ENCODE data around the gene INTS7.
"Not testable (repeated sequence)": the region's sequence is repeated elsewhere in the genome, so short reads cannot be mapped to it uniquely, and the experiment has no call there.

The INTS7 gene

DNA sequence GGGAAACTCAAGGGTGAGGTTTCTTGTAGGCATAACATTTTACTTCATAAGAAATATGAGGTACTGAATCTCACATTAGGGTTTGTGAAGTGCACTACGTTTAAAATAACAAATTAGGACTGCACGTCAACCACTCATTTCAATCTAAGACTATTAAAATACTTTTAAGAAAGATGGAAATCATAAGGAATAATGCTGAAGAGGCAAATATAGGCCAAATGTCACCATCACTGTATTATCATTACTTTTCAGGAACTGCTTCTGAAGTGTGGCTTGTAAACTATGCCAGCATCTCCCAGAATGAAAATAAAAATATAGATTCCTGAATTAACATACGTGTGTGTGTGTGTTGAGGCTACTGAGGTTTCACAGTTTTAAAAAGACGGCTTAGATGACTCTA is 56.8 kb downstream of the INTS7 start:
- DNase-seq (ENCODE audit: low spot score): no peak

DNA sequence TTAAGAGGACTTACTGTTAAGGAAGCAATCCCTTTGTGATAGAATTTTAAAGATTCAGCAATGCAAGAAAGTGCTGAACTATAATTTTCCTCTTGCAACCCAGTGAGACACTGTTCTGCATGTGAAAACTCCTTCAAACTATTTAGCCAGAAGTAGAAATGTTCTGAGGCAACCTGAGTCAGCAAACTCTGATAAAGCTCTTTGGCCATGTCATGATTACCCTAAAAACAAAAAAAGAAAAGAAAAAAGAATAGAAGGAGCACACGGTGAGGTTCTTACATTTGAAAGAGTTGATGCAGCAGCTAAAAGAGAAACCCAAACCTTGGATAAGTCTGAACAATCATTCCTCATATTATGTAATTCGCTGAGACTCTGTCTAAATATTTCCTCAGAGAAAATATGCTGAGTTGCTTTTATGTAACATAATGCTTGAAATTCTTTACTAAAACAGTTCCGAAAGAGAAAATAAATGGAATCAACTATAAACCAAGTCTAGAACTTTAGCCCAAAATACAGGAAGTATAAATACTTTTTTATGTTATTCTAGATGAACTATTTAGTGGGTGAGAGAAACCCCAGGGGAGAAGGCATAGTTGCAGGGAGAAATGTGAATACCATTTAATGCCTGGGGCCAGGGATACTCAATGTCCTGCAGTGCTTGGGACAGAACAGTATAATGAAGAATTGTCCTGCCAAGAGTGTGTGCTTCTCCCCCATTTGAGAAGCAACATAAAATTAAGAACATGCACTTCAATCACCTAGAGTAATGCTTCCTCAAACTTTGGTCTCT is 60.0 kb downstream of the INTS7 start:
- DNase-seq (ENCODE audit: low spot score): no peak

GRCh38 chr1:211973541-211973940 is 61.8 kb downstream of the INTS7 start:
- no peak for DNase-seq (ENCODE audit: low spot score)

- no peak for DNase-seq (ENCODE audit: low spot score)
Observed at GRCh38 chr1:211968200-211968834, 67.0 kb downstream of the INTS7 start.

DNA sequence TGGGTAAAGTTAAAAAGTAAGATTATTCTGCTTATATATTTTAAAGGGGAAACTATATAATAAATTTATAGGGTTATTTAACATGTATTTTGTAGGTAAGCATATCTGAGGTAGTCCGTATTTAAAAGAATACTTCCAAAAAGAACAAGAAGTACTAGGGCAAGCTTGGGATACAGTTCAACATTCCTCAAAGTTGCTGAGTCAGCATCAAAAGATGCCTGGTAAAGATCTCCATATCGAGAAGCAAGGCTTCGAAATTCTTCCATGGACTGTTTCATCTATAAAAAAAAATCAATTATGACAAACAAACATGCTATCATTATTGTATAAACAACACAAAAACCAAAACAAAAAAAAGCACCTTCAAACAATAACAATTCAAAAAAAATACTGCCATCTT is 67.7 kb downstream of the INTS7 start:
- no peak for DNase-seq (ENCODE audit: low spot score)

- no peak for DNase-seq (ENCODE audit: low spot score)
Observed at GRCh38 chr1:211965108-211965805, 70.1 kb downstream of the INTS7 start.

DNA sequence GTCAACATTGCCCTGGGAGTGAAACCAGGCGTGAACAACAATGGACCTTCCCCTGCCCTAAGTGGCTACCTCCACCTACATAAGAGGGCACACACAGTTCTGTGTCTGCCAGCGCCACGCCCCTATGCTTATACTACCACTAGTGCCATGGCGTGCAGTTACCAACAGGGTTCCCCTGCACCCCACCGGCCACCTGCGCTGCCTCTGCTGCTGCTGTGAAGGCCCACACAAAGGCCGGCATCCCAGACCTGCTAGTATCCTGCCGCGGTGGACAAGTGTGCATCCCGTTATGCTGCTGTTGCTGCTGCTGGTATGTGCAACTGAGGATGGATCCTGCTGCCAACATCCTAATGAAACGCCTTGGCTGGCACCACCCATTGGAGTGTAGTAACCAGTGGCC is 75.7 kb downstream of the INTS7 start:
- no peak for DNase-seq (ENCODE audit: low spot score)

DNA sequence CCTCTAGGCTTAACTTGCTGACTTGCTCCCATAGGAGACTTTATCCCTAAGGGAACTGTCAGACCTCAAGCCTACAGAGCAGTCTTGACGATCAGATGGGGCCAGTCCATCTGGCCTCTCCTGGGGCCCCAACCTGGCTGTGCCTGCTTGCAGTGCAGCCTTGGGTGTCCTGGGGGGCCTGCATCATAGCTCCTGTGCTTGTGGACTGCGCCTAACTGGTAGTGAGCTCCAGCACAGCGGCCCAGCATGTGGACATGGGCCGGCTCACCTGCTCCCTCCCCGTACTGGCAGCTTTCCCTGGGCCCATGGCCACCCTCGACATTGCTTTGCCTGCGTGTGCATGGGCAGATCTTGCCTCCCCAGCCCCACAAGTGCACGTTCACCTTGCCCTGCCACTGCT is 76.1 kb downstream of the INTS7 start:
- no peak for DNase-seq (ENCODE audit: low spot score)

DNA sequence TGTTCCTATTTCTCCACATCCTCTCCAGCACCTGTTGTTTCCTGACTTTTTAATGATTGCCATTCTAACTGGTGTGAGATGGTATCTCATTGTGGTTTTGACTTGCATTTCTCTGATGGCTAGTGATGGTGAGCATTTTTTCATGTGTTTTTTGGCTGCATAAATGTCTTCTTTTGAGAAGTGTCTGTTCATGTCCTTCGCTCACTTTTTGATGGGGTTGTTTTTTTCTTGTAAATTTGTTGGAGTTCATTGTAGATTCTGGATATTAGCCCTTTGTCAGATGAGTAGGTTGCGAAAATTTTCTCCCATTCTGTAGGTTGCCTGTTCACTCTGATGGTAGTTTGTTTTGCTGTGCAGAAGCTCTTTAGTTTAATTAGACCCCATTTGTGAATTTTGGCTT is 81.3 kb downstream of the INTS7 start:
- not testable (repeated sequence) for DNase-seq (ENCODE audit: low spot score)

GRCh38 chr1:211953543-211953942 is 81.8 kb downstream of the INTS7 start:
- DNase-seq (ENCODE audit: low spot score): not testable (repeated sequence)

DNA sequence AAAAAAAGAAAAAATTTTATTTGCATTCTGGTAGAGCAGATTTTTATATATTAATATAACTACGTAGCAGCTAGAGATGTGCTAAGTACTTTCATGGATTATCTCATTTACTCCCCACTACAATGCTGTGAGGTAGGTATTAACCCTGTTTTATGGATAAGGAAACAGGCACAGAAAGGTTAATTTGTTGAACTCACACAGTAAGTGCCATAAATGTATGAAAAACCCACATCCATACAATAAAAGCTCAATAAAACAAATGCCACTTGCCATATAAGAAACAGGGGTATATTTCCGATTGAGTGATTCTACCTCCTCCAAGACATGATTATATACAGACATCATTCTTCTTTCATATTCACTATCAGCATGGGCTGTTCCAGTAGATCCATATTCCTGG is 83.1 kb downstream of the INTS7 start:
- no peak for DNase-seq (ENCODE audit: low spot score)

- no peak for DNase-seq (ENCODE audit: low spot score)
Observed at GRCh38 chr1:211951856-211952255, 83.5 kb downstream of the INTS7 start.

DNA sequence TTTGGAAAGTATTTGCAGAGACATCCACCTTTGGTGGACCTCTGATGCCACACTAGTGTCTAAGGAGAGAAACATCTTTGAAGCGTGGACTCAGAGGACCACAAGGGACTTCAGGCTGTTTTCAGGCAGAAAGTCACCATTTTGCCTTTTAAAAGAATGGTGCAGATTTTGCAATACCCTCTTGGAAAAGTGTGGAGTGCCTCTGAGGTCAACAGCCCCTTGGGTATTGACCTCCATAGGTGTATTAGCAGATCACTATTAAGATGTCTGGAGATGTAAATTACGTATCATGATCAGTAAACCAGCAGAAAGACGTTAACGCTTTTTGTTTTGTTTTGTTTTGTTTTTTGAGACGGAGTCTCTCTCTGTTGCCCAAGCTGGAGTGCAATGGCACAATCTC is 87.0 kb downstream of the INTS7 start:
- DNase-seq (ENCODE audit: low spot score): no peak

- no peak for DNase-seq (ENCODE audit: low spot score)
Observed at GRCh38 chr1:211947396-211948295, 87.7 kb downstream of the INTS7 start.

- DNase-seq (ENCODE audit: low spot score): no peak
Observed at GRCh38 chr1:211944733-211945500, 90.4 kb downstream of the INTS7 start.

- no peak for DNase-seq (ENCODE audit: low spot score)
Observed at GRCh38 chr1:211942583-211942982, 92.8 kb downstream of the INTS7 start.

DNA sequence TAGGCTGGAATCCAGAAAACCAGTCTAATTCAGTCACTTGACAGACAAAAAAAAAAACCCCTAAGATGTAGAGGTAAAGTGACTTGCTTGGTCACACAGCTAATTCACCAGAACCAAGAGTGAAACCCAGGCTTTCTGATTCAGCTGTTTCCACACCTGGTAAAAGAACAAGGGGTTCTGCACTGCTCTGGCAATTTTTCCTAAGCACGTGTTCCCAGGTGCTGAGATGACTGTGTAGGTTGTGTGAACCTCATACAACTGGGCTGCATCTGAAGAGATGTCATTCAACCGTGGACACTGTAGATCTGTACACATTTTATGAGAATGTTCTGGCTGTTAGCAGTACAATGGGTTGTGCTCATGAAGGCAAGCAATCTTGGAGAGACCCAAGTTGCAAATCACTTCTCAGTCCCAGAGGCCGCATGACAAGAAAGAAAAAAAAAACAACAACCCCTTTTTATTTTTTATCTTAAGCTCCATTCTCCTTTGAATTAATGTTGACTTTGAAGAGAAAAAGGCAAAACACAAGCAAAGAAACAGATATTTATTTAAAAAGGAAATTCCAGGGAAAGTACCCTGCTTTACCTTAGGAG is 95.4 kb downstream of the INTS7 start:
- no peak for DNase-seq (ENCODE audit: low spot score)

DNA sequence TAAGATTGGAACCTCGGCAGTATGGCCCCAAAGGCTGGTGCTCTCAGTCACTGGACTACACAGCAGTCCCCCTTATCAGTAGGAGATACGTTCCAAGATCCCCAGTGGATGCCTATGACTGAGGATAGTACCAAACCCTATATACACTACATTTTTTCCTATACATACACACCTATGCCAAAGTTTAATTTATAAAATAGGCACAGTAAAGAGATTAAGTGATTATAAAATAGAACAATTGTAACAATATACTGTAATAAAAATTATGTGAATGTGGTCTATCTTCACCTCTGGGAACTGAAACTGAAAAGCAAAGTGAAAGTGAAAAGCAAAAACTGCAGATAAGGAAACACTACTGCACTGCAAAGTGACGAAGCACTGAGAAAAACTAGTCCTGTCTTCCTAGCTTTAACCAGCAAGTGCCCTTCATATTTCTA is 96.8 kb downstream of the INTS7 start:
- DNase-seq (ENCODE audit: low spot score): no peak

DNA sequence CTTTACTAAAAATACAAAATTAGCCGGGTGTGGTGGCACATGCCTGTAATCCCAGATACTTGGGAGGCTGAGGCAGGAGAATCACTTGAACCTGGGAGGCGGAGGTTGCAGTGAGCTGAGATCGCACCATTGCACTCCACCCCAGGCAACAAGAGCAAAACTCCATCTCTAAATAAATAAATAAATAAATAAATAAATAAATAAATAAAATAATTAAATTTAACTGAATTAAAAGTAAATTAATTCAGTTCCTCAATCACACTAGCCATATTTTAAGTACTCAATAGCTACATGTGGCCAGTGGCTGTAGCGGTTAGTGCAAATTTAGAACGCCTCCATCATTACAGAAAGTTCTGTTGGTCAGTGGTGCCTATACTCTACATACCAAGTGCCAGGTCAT is 97.9 kb downstream of the INTS7 start:
- not testable (repeated sequence) for DNase-seq (ENCODE audit: low spot score)

GRCh38 chr1:211935448-211935970 is 99.8 kb downstream of the INTS7 start:
- no peak for DNase-seq (ENCODE audit: low spot score)
